Transverse colon (tissue), 4 donors: ENCODE results near the gene PTPRZ1. TPM values are rescaled to one million over a fixed set of nuclear protein-coding genes. Genes with fewer than 3 reads are reported as not detected.

Source experiments
- DNase-seq: peaks from one replicate; pipeline ENCODE4 v3.0.0-alpha.2; 2019
- H3K27ac ChIP-seq, 4 donors: fragments of 200-600 bp; sonication (generic); 2 replicates each; pipeline ENCODE4 v1.5.1; 2016 to 2018; ENCODE audit warnings: inconsistent platforms in 4 of 4
- H3K27me3 ChIP-seq: fragments of 200-600 bp; sonication (generic); 2 replicates; pipeline ENCODE4 v1.5.1; 2017; ENCODE audit warnings: inconsistent platforms
- H3K36me3 ChIP-seq, 4 donors: fragments of 200-600 bp; sonication (generic); 2 replicates each; pipeline ENCODE4 v1.5.1; 2017 to 2019; ENCODE audit warnings: inconsistent platforms in 4 of 4
- H3K4me1 ChIP-seq, 4 donors: fragments of 200-600 bp; sonication (generic); 2 replicates each; pipeline ENCODE4 v1.5.1; 2017 to 2020; ENCODE audit warnings: inconsistent platforms in 4 of 4
- H3K4me3 ChIP-seq, 4 donors: fragments of 200-600 bp; sonication (generic); 1 replicate in 1 of 4; 2 replicates in 3 of 4; pipeline versions ENCODE4 v1.5.1 to v1.6.1; 2017 to 2019; ENCODE audit warnings: inconsistent platforms in 4 of 4
- H3K9me3 ChIP-seq, 2 donors: fragments of 200-600 bp; sonication (generic); 2 replicates each; pipeline ENCODE4 v1.5.1; 2017 to 2019; ENCODE audit warnings: inconsistent platforms in 2 of 2
- CTCF ChIP-seq, 5 experiments: fragments of 200-600 bp in 3 of 5; fragments of 450-650 bp in 2 of 5; sonication (generic) in 3 of 5; IDR thresholded peaks; 1 replicate in 2 of 5; 2 replicates in 3 of 5; pipeline ENCODE4 v1.5.1; 2016 to 2017; ENCODE audit warnings: antibody characterized with exemption in 5 of 5, inconsistent platforms in 3 of 5, mild to moderate bottlenecking in 2 of 5, moderate library complexity in 1 of 5
- EP300 ChIP-seq: sonication (generic); formaldehyde crosslinking; IDR thresholded peaks from one replicate; pipeline ENCODE4 v1.6.1; 2017; ENCODE audit warnings: antibody characterized with exemption, low read depth
- POLR2A ChIP-seq: fragments of 450-650 bp; IDR thresholded peaks from one replicate; pipeline ENCODE4 v1.6.1; 2016; ENCODE audit warnings: antibody characterized with exemption, mild to moderate bottlenecking, moderate library complexity
- POLR2AphosphoS5 ChIP-seq, 3 donors: sonication (generic); formaldehyde crosslinking; IDR thresholded peaks; one replicate each; pipeline ENCODE4 v1.6.1; 2016; ENCODE audit warnings: antibody characterized with exemption in 3 of 3
- WGBS, 2 donors: methylation state at CpG; one replicate each; pipeline ENCODE4 v1.1.5; 2018; ENCODE audit warnings: low coverage in 1 of 2; 5-methylcytosine and 5-hydroxymethylcytosine counted together
- in situ Hi-C, 4 donors: fragments of 200-750 bp; cut with MboI; loops; one replicate each; pipeline versions ENCODE4 v1.15.0 to v1.15.1; 2017; ENCODE audit warnings: low sequenced_read_pairs in 3 of 4, low pct_ligation_motif_present in 1 of 4, low pct_unique_long_range_greater_than_20kb in 1 of 4
- intact Hi-C: fragments of 100-400 bp; cut with DNase I; formaldehyde crosslinking; loops from one replicate; pipeline ENCODE4 v1.15.1; 2023; ENCODE audit warnings: low total_unique reads
- total RNA-seq, 4 donors: library from RNA; depleted of rRNA; stranded (reverse); fragments of >200 nt; gene quantifications; one replicate each; pipeline ENCODE4 v1.1.0, GENCODE V29; 2016

The PTPRZ1 gene
- total RNA-seq, 4 donors from 2014 or later = 0.37 to 2.4 (median 2.0) TPM

GRCh38 chr7:121860953-121861352 is 12.0 kb upstream of the PTPRZ1 start:
- Histone ChIP-seq H3K27me3 (no peaks in the 10 kb centered on the region), H3K27ac (no peak overlapping the region), H3K36me3 (no peaks in the 10 kb centered on the region), H3K4me3 (no peak overlapping the region), H3K4me1 (no peaks in the 10 kb centered on the region), H3K9me3 (no peaks in the 10 kb centered on the region)
- in situ Hi-C loops = no loop called here
- TF ChIP-seq EP300 (no peak), POLR2AphosphoS5 (IDR thresholded peaks at IDR 0.05) (no peak), POLR2A (no peak), CTCF (IDR thresholded peaks at IDR 0.05) (no peak)
- no peak for DNase-seq
- intact Hi-C loops = no loop called here

- intact Hi-C loops (no loop called here), in situ Hi-C loops (no loop called here)
- 55 to 63% methylated on average over 4 of the region's 4 CpGs for WGBS, 2 donors
- Histone ChIP-seq H3K36me3 (no peaks in the 10 kb centered on the region), H3K27me3 (no peaks in the 10 kb centered on the region), H3K4me1 (no peaks in the 10 kb centered on the region), H3K27ac (no peak overlapping the region), H3K9me3 (no peaks in the 10 kb centered on the region), H3K4me3 (no peak overlapping the region)
- DNase-seq = no peak
- no peak for TF ChIP-seq CTCF (IDR thresholded peaks at IDR 0.05)
- no peak for TF ChIP-seq POLR2AphosphoS5 (IDR thresholded peaks at IDR 0.05)
- no peak for TF ChIP-seq EP300
- no peak for TF ChIP-seq POLR2A
Observed at GRCh38 chr7:121862591-121862990, 10.4 kb upstream of the PTPRZ1 start.

GRCh38 chr7:121871188-121871587 is 1.8 kb upstream of the PTPRZ1 start:
- Histone ChIP-seq H3K27me3 (peaks cover 56% of the 10 kb centered on the region), H3K9me3 (no peaks in the 10 kb centered on the region), H3K27ac (no peak overlapping the region), H3K4me1 (peaks cover 0 to 12% (median 8%) of the 10 kb centered on the region in 4 donors), H3K36me3 (no peaks in the 10 kb centered on the region), H3K4me3 (no peak overlapping the region)
- TF ChIP-seq CTCF (IDR thresholded peaks at IDR 0.05) = no peak
- TF ChIP-seq EP300 = no peak
- in situ Hi-C loops (no loop called here), intact Hi-C loops (no loop called here)
- no peak for DNase-seq

- Histone ChIP-seq H3K9me3 (no peaks in the 10 kb centered on the region), H3K27me3 (peaks cover 56% of the 10 kb centered on the region), H3K4me3 (peak overlapping the region; percentile 17 to 55 (median 36)), H3K4me1 (peaks cover 0 to 12% (median 8%) of the 10 kb centered on the region in 4 donors), H3K27ac (peak overlapping the region in 1 of 4 donors; percentile 5), H3K36me3 (no peaks in the 10 kb centered on the region)
- in situ Hi-C loops = no loop called here
- intact Hi-C loops = no loop called here
- DNase-seq = no peak
- TF ChIP-seq POLR2A (no peak), CTCF (IDR thresholded peaks at IDR 0.05) (no peak), POLR2AphosphoS5 (IDR thresholded peaks at IDR 0.05) (no peak), EP300 (no peak)
- 4 to 9% methylated on average over 3 to 47 of the region's 51 CpGs for WGBS, 2 donors
Observed at GRCh38 chr7:121873289-121874194, 581 bp downstream of the PTPRZ1 start.
